Activated naive CD8-positive, alpha-beta T cell treated with anti-CD3 and anti-CD28 coated beads, Interleukin-2, amount 10 ng/mL, durations not matched to agents 7 days and 5 days (primary cell): ENCODE data around the gene ZNF143. TPM values are rescaled to one million over a fixed set of nuclear protein-coding genes. Genes with fewer than 3 reads are reported as not detected.
A peak's percentile ranks its signal among the peaks of the same experiment; 100 is the strongest.
"Not testable (repeated sequence)": the region's sequence is repeated elsewhere in the genome, so short reads cannot be mapped to it uniquely, and the experiment has no call there.

Experiments used
- ATAC-seq: fragments of 150-1000 bp; cut with Tn5 transposase; one replicate; pipeline ENCODE4 v1.10.0; 2021; ENCODE audit warnings: low read depth, moderate library complexity
- POLR2A ChIA-PET: fragments of 350-600 bp; sonication (Branson Sonifier 250); formaldehyde crosslinking; loops from one replicate; lab custom pipeline; 2021; ENCODE audit warnings: antibody characterized with exemption; lab: Charles Lee
- DNase-seq: peaks from one replicate; pipeline ENCODE4 v3.0.0; 2021
- H3K27ac Mint-ChIP-seq: one replicate; pipeline ENCODE4 v1.8.0; 2022; ENCODE audit warnings: mild to moderate bottlenecking, mixed read lengths
- H3K27me3 Mint-ChIP-seq: one replicate; pipeline ENCODE4 v1.8.0; 2022; ENCODE audit warnings: mild to moderate bottlenecking, moderate library complexity, mixed read lengths
- H3K36me3 Mint-ChIP-seq: one replicate; pipeline ENCODE4 v1.8.0; 2021; ENCODE audit warnings: mild to moderate bottlenecking, mixed read lengths
- H3K4me1 Mint-ChIP-seq: one replicate; pipeline ENCODE4 v1.8.0; 2021; ENCODE audit warnings: mixed read lengths
- H3K4me3 Mint-ChIP-seq: one replicate; pipeline ENCODE4 v1.8.0; 2022; ENCODE audit warnings: mild to moderate bottlenecking, moderate library complexity, mixed read lengths
- H3K9me3 Mint-ChIP-seq: one replicate; pipeline ENCODE4 v1.8.0; 2021; ENCODE audit warnings: mixed read lengths
- total RNA-seq, 2 experiments: library from RNA; stranded (reverse); gene quantifications; one replicate each; pipeline ENCODE4 v1.2.3, GENCODE V29; 2021

ZNF143 gene
- total RNA-seq: 10 to 100 TPM; 37.7 to 48.8 TPM

- Mint-ChIP-seq H3K4me1 (peaks cover 20% of the 10 kb centered on the region), H3K27ac (peak within 1 kb of the TSS; percentile 95), H3K4me3 (peak within 1 kb of the TSS; percentile 95), H3K27me3 (no peaks in the 10 kb centered on the region), H3K36me3 (peaks cover 3% of the 10 kb centered on the region), H3K9me3 (no peaks in the 10 kb centered on the region)
- ATAC-seq: peak; percentile 91
- POLR2A ChIA-PET: interaction anchor here (0.6 to 2.8 kb wide), 33 partner anchors 10 to 777 kb away, joined by 3 to 22 read pairs (median 3); partner anchors contain the start of genes DENND5A, RPL27A, TMEM41B and TMEM9B
- DNase-seq: peak; percentile 99
These were observed at the start of gene ZNF143 for GRCh38 chr11:9460322-9461062. Gene ZNF143, plus strand, starts transcription at chr11:9461012. Its CDS starts 10,297 bp downstream, at chr11:9471309.

- POLR2A ChIA-PET: no interaction called here
These were observed 32.1 kb upstream of the ZNF143 start for GRCh38 chr11:9428706-9429105.

GRCh38 chr11:9438611-9439010 lies 22.2 kb upstream of the ZNF143 start:
- POLR2A ChIA-PET: interaction anchor here (0.5 kb wide), 1 partner anchor 12 kb away, joined by 5 read pairs; no protein-coding TSS in a partner anchor
- Mint-ChIP-seq H3K4me3 (no peak overlapping the region), H3K27me3 (no peaks in the 10 kb centered on the region), H3K27ac (no peak overlapping the region), H3K9me3 (no peaks in the 10 kb centered on the region), H3K4me1 (no peaks in the 10 kb centered on the region), H3K36me3 (peaks cover 34% of the 10 kb centered on the region)
- ATAC-seq: no peak
- no peak for DNase-seq

More at GRCh38 chr11:9428706-9429105, 32.1 kb upstream of the ZNF143 start:
- ATAC-seq (no peak), DNase-seq (no peak)
- Mint-ChIP-seq H3K36me3 (peaks cover 28% of the 10 kb centered on the region), H3K9me3 (no peaks in the 10 kb centered on the region), H3K4me3 (no peak overlapping the region), H3K27me3 (no peaks in the 10 kb centered on the region), H3K4me1 (no peaks in the 10 kb centered on the region), H3K27ac (no peak overlapping the region)

DNA sequence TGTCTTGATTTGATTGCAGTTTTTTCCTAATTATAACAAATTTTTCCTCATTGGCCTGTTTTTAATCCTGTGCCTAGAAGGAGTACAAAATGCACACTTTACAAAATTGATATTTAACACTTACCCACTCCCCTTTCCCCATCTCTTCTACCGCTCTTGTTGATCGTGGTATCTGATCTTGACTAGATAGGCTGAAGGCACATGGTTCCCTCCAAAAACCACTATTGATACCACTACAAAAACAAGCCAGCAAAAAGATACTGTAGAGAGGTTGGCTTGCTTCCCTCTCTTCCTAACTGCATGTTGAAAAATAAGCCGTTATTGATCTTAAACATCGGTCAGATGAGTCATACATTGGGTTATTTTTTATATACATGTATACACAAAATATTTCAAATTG lies 14.6 kb upstream of the ZNF143 start:
- ATAC-seq: no peak
- Mint-ChIP-seq H3K4me1 (peaks cover 4% of the 10 kb centered on the region), H3K9me3 (no peaks in the 10 kb centered on the region), H3K4me3 (no peak overlapping the region), H3K27me3 (no peaks in the 10 kb centered on the region), H3K36me3 (peaks cover 31% of the 10 kb centered on the region), H3K27ac (no peak overlapping the region)
- POLR2A ChIA-PET: no interaction called here
- DNase-seq: no peak

- POLR2A ChIA-PET: interaction anchor here (0.7 kb wide), 2 partner anchors 9 to 198 kb away, joined by 3 to 5 read pairs; no protein-coding TSS in a partner anchor
- Mint-ChIP-seq H3K27ac (no peak overlapping the region), H3K27me3 (no peaks in the 10 kb centered on the region), H3K4me1 (peaks cover 4% of the 10 kb centered on the region), H3K36me3 (peaks cover 32% of the 10 kb centered on the region), H3K9me3 (peaks cover 2% of the 10 kb centered on the region), H3K4me3 (no peak overlapping the region)
- ATAC-seq (no peak), DNase-seq (no peak)
These were observed 12.0 kb upstream of the ZNF143 start for GRCh38 chr11:9448576-9449352.

GRCh38 chr11:9452023-9452422 lies 8.8 kb upstream of the ZNF143 start:
- H3K27ac Mint-ChIP-seq, POLR2A ChIA-PET: not testable (repeated sequence)

DNA sequence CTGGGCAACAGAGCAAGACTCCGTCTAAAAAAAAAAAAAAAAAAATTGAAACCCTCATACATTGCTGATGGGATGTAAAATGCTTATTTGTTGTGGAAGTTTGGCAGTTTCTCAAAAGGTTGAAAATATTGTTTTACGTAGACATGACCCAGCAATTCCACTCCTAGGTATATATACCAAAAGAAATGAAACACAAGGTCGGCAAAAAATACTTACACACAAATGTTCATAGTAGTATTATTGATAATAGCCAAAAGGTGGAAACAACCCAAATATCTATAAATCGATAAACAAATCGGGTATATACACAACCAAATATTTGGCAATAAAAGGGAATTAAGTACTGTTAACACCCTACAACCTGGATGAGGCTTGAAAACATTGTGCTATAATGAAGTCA lies 5.1 kb upstream of the ZNF143 start:
- Mint-ChIP-seq H3K4me1 (peaks cover 1% of the 10 kb centered on the region), H3K27ac (no peak overlapping the region), H3K36me3 (peaks cover 12% of the 10 kb centered on the region), H3K9me3 (peaks cover 2% of the 10 kb centered on the region), H3K27me3 (no peaks in the 10 kb centered on the region), H3K4me3 (no peak overlapping the region)
- no peak for DNase-seq
- ATAC-seq: no peak
- POLR2A ChIA-PET: no interaction called here

More at GRCh38 chr11:9452023-9452422, 8.8 kb upstream of the ZNF143 start:
- H3K4me3 Mint-ChIP-seq, H3K4me1 Mint-ChIP-seq, H3K27me3 Mint-ChIP-seq, DNase-seq, H3K9me3 Mint-ChIP-seq, ATAC-seq: not testable (repeated sequence)
- H3K36me3 Mint-ChIP-seq: peaks cover 25% of the 10 kb centered on the region

DNA sequence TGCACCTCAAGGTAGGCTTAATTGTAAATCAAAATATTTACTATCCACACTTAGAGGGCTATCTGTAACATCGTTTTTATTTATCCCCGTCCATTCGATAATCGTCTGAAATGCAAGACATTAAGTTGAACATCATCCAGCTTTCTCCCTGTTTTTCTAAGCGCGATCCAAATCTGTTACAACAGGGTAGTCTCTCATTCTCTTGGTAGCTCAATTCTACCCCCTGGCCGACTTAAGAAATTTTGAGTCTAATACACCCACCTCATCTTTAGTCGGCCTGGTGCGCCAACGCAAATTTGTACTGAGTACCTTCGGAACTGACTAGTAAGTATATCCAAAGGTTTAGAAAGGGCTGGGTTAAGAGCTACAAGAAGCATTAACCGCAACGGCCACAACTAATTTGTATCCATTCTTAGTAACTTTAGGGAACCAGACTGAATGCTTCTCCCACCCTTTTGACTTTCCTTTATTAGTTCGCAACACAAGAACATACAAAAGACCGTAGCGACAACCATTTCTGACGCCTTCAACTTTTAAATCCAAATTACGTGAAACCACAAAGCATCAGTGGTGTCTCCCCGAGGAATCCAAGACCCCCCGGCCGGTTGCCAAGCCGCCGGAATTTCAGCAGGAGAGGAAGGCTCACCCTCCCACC lies 1.0 kb upstream of the ZNF143 start:
- Mint-ChIP-seq H3K27ac (peak overlapping the region; percentile 95), H3K4me3 (peak overlapping the region; percentile 95), H3K27me3 (no peaks in the 10 kb centered on the region), H3K4me1 (peaks cover 20% of the 10 kb centered on the region), H3K9me3 (no peaks in the 10 kb centered on the region), H3K36me3 (peaks cover 3% of the 10 kb centered on the region)
- no peak for ATAC-seq
- DNase-seq: no peak
- POLR2A ChIA-PET: interaction anchor here (0.7 to 2.8 kb wide), 21 partner anchors 10 to 777 kb away, joined by 3 to 22 read pairs (median 4); partner anchors contain the start of genes DENND5A, RPL27A, TMEM41B and TMEM9B

- H3K4me3 Mint-ChIP-seq: peak overlapping the region; percentile 95
- peak overlapping the region; percentile 95 for H3K27ac Mint-ChIP-seq
- ATAC-seq: peak; percentile 55
- no peaks in the 10 kb centered on the region for H3K27me3 Mint-ChIP-seq
- peak; percentile 85 for DNase-seq
- POLR2A ChIA-PET: interaction anchor here (0.5 to 2.8 kb wide), 33 partner anchors 11 to 778 kb away, joined by 3 to 22 read pairs (median 3); partner anchors contain the start of genes DENND5A, RPL27A, TMEM41B and TMEM9B
- H3K4me1 Mint-ChIP-seq: peaks cover 20% of the 10 kb centered on the region
- peaks cover 3% of the 10 kb centered on the region for H3K36me3 Mint-ChIP-seq
- no peaks in the 10 kb centered on the region for H3K9me3 Mint-ChIP-seq
These were observed 399 bp downstream of the ZNF143 start for GRCh38 chr11:9461063-9461759.

DNA sequence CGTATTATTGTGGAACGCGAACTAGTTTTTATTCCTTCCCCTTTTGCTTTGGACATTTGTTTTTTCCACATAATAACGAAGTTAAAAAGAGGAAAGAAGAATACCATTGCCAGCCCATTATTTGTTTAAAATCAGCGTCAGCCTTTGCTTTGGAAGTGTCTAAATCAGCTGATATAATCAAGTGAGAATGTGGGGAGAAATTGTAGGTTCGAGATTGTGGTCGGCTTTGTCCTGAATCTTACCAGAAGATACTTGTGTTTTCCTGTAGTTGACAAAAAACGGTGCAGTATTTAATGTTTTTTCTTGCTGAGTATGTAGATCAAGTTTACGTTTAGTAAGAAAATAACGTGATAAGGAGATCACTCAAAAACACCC lies 935 bp downstream of the ZNF143 start:
- Mint-ChIP-seq H3K4me3 (peak overlapping the region; percentile 95), H3K27ac (peak overlapping the region; percentile 85), H3K9me3 (no peaks in the 10 kb centered on the region), H3K27me3 (no peaks in the 10 kb centered on the region), H3K36me3 (peaks cover 5% of the 10 kb centered on the region), H3K4me1 (peaks cover 22% of the 10 kb centered on the region)
- no peak for DNase-seq
- POLR2A ChIA-PET: interaction anchor here (0.5 to 2.8 kb wide), 13 partner anchors 13 to 779 kb away, joined by 3 to 22 read pairs (median 4); partner anchors contain the start of genes RPL27A, TMEM41B, TRIM66 and WEE1
- no peak for ATAC-seq

DNA sequence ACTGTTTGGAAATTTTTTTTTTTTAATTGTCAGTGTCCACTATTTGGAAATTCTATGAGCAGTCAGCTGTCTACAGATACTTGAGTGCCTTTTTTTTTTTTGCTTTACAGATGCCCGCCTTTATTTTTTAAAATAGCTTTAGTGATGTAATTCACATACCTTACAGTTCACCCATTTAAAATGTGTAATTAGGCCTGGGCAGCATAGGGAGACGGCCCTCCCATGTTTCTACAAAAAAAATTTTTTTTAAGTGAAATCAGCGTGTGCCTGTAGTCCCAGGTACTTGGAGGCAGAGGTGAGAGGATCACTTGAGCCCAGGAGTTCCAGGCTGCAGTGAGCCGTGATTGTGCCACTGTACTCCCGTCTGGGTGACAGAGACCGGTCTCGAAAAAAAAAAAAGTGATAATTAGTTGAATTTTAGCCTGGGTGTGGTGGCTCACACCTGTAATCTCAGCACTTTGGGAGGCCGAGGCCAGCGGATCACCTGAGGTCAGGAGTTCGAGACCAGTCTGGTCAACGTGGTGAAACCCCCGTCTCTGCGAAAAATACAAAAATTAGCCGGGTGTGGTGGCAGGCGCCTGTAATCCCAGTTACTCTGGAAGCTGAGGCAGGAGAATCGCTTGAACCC lies 1.5 kb downstream of the ZNF143 start:
- no peaks in the 10 kb centered on the region for H3K9me3 Mint-ChIP-seq
- no peak for DNase-seq
- peak overlapping the region; percentile 85 for H3K27ac Mint-ChIP-seq
- no peaks in the 10 kb centered on the region for H3K27me3 Mint-ChIP-seq
- peaks cover 22% of the 10 kb centered on the region for H3K4me1 Mint-ChIP-seq
- H3K4me3 Mint-ChIP-seq: peak overlapping the region; percentile 95
- no peak for ATAC-seq
- POLR2A ChIA-PET: interaction anchor here (0.8 to 2.8 kb wide), 5 partner anchors 27 to 151 kb away, joined by 3 to 15 read pairs (median 3); partner anchors contain the start of gene WEE1
- peaks cover 8% of the 10 kb centered on the region for H3K36me3 Mint-ChIP-seq
